GM18508 (cell line): ENCODE measurements around the gene TBX20.

ENCODE experiments used
- ATAC-seq: cut with Tn5 transposase; IDR thresholded peaks from one replicate; pipeline ENCODE4 v1.9.1; 2021; ENCODE audit warnings: moderate number of reproducible peaks; ENCODE audit not compliant: insufficient read depth, unreplicated experiment

The TBX20 gene, protein sequence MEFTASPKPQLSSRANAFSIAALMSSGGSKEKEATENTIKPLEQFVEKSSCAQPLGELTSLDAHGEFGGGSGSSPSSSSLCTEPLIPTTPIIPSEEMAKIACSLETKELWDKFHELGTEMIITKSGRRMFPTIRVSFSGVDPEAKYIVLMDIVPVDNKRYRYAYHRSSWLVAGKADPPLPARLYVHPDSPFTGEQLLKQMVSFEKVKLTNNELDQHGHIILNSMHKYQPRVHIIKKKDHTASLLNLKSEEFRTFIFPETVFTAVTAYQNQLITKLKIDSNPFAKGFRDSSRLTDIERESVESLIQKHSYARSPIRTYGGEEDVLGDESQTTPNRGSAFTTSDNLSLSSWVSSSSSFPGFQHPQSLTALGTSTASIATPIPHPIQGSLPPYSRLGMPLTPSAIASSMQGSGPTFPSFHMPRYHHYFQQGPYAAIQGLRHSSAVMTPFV

DNA sequence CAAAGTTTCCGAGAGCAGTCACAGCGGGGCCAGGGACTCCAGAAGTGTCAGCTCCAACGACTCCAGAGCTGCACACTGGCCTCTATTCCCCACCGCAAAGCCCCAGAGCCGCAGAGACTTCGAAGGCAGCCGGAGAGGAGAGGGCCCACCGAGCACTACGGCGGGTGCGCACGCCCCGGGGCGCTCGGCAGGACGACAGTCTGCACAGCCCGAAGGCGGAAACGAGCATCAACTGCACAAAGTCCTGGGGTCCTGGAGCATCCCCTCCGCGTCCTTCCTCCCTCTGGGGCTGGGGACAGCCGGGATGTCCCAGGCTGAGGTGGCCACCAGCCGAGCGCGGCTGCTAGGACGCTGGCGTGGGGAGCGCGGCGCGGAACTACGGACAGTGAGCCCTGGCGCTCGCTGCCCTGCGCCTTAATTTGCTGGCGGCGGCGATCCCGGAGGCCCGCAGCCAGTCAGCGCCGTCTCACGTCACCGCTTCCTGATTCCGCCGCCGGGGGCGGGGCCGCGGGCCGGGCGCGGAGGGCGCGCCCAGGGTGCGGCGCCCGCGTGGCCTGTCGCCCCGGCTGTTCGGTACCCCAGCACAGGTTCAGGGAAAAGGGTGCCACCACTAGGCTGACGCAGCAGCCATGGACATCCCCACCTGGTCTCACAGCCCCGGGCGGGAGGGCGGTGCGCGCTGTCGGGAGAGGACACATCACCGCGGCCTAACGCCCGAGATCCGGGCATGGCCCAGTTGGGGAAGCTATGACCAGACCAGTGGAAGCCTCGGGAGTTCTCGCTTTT lies at the start of gene TBX20:
TBX20 (minus strand) TSS at position 391 of the 786 bp plus-strand sequence. CDS start 480 bp downstream, outside the sequence.
- no peak for ATAC-seq

DNA sequence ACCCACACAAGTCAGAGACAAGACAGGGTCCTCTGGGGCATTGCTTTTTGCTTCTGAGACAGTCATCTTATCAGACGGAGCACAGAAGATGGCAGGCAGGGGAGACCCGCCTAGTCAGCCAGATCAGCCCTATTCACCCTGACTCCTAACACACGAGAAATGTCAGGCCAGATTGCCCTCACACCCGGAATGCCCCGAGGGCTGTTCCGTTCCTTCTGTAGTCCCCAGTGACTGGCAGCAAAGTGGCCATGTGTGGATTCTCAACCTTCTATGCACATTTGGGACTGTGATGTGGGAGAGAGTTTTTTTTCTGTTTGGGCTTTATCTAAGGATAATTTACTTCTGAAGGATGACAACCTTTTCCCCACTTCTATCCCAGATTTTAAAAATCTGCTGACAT lies 35.5 kb upstream of the TBX20 start:
- no peak for ATAC-seq

DNA sequence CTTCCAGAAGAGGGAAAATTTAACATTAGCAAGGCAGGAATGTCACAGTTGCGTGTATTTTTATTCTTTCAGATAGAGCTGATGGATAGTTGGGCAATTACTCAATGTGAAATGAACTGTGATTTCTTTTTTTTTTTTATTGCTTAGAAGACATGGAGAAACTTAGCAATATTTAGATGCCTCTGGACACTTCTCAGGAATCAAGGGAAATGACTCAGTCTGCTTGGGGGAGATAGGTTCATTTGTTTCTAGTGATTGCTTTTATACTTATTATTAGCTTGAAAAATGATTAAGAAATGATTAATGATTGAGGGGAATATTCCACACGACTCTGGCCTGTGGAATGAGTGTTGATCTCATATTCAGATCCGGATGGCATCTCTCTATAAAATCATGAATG lies 33.1 kb upstream of the TBX20 start:
- no peak for ATAC-seq

DNA sequence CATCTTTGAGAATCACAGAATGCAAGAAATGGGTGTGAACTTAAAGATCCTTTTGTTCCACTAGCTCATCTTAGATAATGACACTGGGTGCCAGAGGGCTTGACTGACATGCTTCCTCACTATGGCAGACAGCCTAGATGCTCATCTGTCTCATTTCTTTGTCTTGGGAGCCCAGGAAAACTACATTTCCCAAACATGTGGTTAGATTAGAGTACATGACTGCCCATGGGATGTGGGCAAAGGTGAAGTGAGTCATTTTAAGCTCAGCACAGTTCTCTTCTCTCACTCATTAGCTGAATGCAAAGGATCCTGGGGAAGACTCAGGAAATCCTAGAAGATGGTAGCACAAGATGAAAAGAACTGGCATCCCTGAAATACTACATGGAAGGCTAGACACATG lies 32.5 kb upstream of the TBX20 start:
- ATAC-seq = no peak

DNA sequence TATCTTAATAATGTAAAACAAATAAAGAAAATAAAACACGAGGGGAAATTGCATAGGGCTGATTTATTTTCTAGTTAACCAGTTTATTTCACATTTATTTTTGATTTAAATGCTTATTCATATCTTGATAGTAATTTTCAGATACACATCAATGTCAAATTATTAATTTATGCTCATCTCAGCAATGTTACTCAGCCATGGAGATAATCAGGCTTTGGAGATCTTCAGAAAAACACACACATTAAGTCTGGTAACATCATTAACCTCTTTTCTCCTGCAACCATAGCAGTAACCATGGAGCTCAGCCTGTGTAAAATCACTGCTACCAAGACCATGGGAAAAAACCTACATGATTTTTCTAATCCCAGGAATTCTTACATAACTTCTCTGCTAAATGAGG lies 31.9 kb upstream of the TBX20 start:
- ATAC-seq = no peak

DNA sequence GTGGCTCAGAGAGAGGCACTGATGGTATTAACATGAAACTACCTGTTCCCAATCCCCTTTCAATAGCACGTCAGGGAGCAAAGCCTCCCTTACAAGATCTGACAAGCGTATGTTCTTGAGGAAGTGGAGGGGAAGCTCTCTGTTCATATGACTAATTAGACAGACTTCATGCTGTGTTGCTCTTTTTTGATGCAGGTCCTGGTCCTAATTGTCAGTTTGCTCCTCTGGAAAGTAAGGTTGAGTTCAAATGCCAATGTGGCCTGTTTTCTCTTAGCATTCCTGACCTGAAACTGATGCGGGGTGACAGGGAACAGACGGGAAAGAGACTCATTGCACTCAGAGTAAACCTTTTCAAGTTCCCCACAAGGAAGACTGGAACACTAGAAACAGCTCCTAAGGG lies 27.0 kb upstream of the TBX20 start:
- ATAC-seq = no peak

DNA sequence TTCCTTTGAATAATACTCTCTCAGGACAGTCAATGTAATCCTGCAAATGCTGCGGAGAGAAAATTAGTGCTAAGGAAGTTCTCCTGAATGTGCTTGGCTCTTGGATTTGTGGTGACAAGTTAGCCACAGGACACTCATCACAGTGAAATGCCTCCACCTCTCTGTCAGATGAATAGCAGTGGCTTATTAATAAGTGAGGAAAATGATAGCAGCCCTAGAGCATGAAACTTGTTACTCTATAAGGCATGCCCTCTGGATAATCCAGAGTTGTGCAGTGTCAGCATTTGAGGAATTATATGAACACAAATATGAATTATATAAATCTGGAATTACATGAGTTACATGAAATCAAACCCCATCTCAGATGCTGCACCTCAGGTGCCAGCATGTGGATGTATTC lies 23.5 kb upstream of the TBX20 start:
- ATAC-seq = no peak

DNA sequence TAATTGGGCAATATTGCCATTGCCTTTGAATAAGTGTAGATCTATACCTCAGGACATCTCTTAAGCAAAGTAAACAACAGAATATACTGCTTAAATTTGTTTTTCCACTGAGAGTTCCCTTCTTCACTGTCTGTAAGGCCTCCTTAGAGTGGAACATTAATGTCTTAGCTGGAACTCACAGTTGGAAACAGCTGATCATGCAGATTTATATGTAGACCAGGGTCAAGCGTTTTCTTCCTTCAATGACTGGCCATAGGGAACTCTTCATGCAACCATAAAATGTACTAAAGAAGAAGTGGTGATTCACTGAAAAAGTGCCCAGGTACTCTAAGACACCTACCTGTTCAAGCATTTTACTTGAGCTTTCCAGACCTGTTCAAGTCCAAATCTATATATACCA lies 18.3 kb upstream of the TBX20 start:
- ATAC-seq = no peak

DNA sequence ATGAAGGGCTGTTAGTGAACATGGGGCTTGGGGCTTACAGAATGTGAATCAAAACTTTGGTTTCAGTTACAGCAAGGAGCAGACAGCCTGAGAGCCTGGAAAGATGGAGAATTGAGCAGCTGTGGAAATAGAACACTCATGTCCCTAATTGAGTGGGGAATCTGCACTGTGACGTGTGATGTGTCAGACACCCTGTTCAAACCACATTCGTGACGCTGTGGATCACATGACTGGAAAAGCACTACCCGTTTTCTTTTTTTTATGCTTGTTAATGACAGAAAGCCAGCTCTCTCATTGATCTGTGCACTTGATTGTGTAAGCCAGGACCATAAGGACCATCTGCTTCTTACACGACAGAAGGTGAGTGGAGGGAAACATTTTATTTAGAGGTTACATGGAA lies 15.1 kb upstream of the TBX20 start:
- ATAC-seq = no peak

DNA sequence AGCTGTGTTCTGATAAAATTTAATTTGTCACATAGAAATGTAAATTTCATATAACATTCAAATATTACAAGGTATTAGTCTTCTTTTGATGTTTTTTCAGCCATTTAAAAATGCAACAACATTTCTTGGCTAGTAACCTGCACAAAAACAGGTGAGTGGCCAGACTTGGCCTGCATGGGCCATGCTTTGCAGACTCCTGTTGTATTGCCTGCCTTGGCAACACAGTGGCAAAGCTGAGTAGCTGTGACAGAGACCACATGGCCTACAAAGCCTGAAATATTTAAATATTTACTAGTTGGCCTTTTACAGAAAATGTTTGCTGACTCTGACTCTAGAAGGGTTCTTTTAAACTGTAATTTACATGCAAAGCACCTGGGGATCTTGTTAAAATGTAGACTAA lies 13.5 kb upstream of the TBX20 start:
- ATAC-seq = no peak

DNA sequence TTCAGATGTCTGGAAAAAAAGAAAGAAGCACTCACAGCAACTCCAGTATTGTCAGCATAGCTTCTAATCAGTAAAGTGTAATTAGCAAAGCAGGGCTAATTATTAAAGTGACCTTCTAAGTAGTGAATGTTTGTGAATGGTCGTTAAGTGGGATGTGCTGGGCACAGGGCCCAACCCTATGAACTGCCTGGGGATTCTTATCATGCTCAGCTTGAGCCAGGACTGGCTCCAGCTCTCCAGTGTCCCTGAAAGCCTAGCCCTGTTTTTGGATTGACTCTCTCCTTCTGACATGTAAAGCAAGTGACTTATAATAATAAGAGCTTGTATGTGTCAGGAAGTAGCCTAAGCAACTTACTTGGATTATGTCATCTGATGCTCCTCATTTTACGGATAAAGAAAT lies 9.5 kb upstream of the TBX20 start:
- no peak for ATAC-seq

DNA sequence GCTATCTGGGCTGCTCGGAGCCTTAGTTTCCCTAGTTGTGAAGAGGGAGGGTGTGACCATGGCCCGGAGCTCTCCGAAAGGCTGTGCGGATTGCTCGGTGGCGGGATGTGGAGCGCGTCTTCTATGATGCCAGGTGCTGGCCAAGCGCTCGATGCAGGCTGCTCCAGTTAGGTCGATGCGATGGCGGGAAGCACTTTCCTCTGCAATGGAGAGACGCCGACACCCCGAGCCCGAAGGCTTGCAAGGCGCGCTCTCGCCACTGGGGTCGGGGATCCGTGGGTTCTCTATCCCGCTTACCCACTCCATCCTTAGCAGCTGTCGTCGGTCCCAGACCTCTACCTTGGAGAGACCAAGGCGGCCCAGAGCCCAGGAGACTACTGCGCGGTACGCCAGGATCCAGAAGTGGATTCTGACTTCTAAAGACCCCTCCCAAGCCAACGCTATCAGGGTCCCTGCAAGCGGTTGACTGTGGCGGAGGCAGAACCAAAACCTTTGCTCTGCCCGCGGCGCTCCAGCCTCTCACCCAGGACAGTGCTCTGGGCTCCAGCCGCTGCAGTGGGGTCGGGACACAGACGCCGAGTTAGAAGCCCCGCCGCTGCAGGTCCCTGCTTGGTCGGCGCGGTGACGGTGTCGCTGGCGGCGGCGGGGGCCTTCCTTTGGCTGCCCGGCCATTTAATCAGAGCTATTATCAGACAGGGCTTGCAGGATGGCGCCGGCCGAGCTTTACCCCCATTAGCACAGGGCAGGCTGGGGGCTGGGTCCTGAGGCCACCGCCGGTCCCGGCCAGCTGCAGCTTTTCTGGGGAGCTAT lies 7.8 kb upstream of the TBX20 start:
- no peak for ATAC-seq

DNA sequence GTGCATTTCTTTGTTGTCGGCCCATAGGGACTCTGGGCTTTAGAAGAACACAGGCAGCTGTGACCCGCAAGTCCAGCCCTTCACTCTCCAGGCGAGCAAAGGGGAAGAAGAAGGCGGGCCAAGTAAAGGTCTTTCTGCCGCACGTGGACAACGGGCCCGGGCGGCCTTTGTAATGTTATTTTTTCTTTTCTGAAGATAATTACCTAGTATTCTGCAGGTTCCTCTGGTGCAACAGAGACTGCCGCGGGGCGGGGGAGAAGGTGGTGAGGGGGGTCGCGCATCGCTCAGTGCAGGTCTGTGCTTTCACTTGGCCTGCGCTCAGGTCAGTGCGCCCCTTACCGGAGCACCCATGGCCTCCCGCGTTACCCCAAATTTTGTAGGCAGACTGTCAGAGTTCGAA lies 7.1 kb upstream of the TBX20 start:
- no peak for ATAC-seq

DNA sequence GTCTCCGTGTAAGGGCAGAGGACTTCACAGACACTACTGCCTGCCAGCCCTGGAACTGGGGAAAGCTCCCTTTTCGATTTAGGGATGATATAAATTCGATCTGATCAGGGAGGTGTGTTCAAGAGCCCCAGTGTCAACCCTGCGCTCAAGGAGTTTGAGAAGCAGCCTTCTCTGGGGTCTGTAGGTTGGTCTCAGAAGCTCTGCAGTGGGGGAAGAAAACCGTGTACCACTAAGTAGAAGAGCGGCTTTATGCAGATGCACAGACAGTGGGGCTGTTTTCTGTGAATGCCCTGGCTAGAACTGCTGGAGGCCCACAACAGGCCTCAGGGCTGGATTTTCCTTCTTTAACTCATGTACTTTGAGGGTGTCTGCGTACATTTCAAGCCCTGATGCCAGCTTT lies 6.3 kb upstream of the TBX20 start:
- no peak for ATAC-seq

DNA sequence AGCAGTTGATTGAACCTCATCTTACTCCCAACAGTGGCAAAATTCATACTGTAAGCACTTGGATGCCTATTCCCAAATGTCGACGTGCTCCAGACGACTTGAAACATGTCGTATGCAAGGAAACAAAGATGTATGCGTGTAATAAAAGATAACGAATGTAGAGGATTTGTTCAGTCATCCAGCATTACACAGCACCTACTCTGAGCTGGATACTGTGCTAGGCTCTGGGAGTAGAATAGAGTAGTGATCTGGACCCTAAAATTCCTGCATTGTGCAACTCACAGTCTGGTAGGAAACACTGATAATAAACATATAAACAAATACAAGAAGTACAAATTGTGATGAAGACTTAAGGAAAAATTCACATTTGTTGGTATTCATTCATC lies 5.6 kb upstream of the TBX20 start:
- no peak for ATAC-seq

DNA sequence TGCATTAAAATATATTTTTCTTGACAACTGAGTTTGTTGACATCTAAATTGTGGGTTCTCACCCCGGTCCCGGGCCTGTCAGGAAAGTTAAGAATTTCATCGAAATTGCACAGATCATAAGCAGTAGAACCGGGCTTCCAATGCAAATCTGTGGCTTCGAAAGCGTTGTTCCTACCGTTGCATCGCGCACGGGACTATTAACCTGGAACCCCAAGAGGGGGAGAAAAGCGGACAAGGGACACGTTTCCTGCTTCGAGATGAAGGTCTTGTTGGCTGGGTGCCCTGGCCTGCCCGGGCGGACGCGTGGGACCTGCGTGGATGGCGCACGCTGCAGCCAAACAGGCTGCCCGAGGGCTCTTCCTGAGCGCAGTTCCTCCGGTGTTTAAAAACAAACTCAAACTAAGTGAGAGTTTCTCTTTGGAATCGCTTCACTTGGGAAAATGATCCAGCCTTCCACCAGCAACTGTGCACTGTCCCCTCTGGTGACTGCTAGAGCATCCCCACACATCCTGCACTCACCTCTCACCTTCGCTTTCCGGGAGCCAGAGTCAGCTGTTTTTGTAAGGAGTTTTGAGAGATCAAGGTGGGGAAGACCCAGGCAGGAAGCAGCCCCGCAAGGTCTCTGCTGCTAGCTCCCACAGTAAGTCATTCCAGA lies 5.1 kb upstream of the TBX20 start:
- no peak for ATAC-seq

DNA sequence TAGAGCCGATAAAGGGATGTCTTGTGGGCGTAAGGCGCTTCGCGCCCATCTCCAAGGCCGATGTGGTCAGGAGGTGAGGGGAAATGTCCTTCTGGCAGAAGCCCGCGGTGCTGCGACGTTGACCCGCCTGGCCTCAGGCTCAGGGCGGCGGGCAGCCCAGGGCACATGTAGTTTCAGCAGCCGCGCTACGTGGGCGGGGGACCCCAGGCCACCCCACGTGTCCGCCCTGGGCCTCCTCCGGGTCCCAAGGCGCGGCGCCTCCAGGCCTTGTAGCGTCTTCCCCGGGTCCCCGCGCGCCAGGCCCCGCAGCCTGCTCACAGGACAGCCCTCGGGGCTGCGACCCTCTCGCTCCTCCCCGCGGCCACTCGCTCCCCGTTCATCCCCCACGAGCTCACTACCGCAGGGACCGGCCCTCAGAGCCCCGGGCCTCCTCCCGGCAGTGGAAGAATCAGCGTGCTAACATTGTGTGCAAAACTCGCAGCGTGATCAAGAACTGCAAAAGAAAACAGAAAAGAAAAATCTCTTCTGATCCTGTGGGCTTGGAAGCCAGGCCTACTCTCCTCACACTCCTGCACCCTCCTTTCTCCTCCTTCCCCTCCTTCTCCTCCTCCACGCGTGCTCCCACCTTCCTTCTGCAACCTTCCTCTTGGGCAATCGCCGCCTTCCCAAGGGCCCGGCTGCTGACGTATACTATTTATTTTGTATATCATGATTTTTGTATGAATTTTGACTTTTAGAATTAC lies 4.4 kb upstream of the TBX20 start:
- ATAC-seq = no peak

DNA sequence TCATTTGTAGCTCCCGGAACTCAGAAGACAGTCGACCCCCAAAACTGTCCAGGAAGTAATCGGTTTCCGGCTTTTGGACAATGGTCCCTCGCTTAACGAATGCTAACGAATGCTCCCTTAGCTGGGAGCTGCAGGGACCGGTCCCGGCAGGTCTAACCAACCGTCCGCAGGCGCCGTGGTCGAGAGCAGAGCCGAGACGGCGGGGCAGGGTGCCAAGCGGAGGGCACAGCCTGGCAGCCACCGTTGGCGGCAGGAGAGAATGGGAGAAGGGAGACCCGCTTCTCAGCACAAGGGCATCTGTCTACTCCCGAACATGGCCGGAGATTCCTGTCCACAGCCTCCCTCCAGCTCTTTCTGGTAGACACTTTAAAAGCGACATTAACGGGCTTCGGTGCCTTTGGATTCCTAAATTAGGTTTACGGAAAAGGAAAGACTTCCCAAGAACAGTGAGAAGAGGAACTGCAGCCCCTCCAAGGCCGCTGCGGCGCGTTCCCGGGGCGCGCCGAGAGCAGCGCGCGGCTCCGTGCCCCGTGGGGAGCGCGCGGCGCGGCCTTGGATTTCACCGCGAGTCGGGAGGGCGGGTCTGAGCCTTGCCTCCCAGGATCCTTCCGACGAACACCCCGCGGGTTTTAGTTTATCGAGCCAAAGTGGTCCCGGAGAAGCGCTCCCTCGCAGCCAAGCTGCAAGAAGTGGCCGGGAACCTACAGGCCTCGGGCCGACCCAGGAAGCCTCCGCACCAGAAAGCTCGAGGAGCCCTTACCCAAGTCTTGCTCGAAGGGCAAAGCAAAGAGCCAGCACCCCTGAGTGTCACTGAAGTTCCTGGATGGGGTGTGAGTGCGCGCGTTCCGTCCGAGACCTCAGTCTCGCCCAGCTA lies 3.6 kb upstream of the TBX20 start:
- ATAC-seq = no peak
